Gastrocnemius medialis (tissue), 4 donors: ENCODE data around the gene GIGYF2. TPM values are rescaled to one million over a fixed set of nuclear protein-coding genes. Genes with fewer than 3 reads are reported as not detected.

Experiments
- ATAC-seq, 2 donors: fragments of 150-250 bp; one replicate each; pipeline ENCODE4 v1.9.1; 2016
- DNase-seq, 2 donors: peaks; one replicate each; pipeline ENCODE4 v3.0.0-alpha.2; 2019
- H3K27ac ChIP-seq, 4 donors: fragments of 200-600 bp; sonication (generic); 1 replicate in 1 of 4; 2 replicates in 3 of 4; pipeline ENCODE4 v1.5.1; 2016 to 2018; ENCODE audit warnings: mild to moderate bottlenecking in 2 of 4, moderate library complexity in 1 of 4
- H3K27me3 ChIP-seq, 3 donors: fragments of 200-600 bp; sonication (generic) in 2 of 3; 1 replicate in 1 of 3; 2 replicates in 2 of 3; pipeline versions ENCODE4 v1.5.1 to v1.6.0; 2016 to 2019; ENCODE audit warnings: mild to moderate bottlenecking in 1 of 3, moderate library complexity in 1 of 3
- H3K36me3 ChIP-seq, 2 donors: fragments of 200-600 bp; sonication (generic) in 1 of 2; one replicate each; pipeline ENCODE4 v1.5.1; 2017 to 2018
- H3K4me1 ChIP-seq, 2 donors: fragments of 200-600 bp; sonication (generic) in 1 of 2; one replicate each; pipeline ENCODE4 v1.5.1; 2016 to 2017; ENCODE audit warnings: mild to moderate bottlenecking in 2 of 2
- H3K4me3 ChIP-seq, 4 donors: fragments of 200-600 bp; sonication (generic) in 3 of 4; 1 replicate in 1 of 4; 2 replicates in 3 of 4; pipeline ENCODE4 v1.5.1; 2016 to 2019; ENCODE audit warnings: mild to moderate bottlenecking in 2 of 4
- H3K9me3 ChIP-seq, 3 donors: fragments of 200-600 bp; sonication (generic) in 2 of 3; 1 replicate in 1 of 3; 2 replicates in 2 of 3; pipeline ENCODE4 v1.5.1; 2016 to 2019
- CTCF ChIP-seq, 5 experiments: fragments of 450-650 bp in 3 of 5; fragments of 200-600 bp in 2 of 5; sonication (generic) in 2 of 5; IDR thresholded peaks in 4 of 5; conservative IDR thresholded peaks in 1 of 5; 1 replicate in 4 of 5; 2 replicates in 1 of 5; pipeline ENCODE4 v1.5.1; 2016 to 2019; ENCODE audit warnings: antibody characterized with exemption in 5 of 5, mild to moderate bottlenecking in 3 of 5, moderate library complexity in 3 of 5
- POLR2A ChIP-seq, 2 donors: fragments of 450-650 bp; IDR thresholded peaks; one replicate each; pipeline ENCODE4 v1.6.1; 2017; ENCODE audit warnings: antibody characterized with exemption in 2 of 2, mild to moderate bottlenecking in 2 of 2, moderate library complexity in 2 of 2
- in situ Hi-C, 4 donors: fragments of 200-750 bp; cut with MboI; loops; one replicate each; pipeline versions ENCODE4 v1.15.0 to v1.8.0; 2017; ENCODE audit warnings: low sequenced_read_pairs in 4 of 4
- intact Hi-C: fragments of 100-400 bp; cut with DNase I; formaldehyde crosslinking; loops from one replicate; pipeline ENCODE4 v1.15.1; 2023; ENCODE audit warnings: low total_unique reads
- total RNA-seq, 4 donors: library from RNA; depleted of rRNA; stranded (reverse); fragments of >200 nt; gene quantifications; one replicate each; pipeline versions ENCODE4 v1.1.0 to v1.2.3, GENCODE V29; 2016

The GIGYF2 gene
- total RNA-seq, 4 donors from 2014 or later, result 55.7 to 87.8 (median 66.1) TPM

DNA sequence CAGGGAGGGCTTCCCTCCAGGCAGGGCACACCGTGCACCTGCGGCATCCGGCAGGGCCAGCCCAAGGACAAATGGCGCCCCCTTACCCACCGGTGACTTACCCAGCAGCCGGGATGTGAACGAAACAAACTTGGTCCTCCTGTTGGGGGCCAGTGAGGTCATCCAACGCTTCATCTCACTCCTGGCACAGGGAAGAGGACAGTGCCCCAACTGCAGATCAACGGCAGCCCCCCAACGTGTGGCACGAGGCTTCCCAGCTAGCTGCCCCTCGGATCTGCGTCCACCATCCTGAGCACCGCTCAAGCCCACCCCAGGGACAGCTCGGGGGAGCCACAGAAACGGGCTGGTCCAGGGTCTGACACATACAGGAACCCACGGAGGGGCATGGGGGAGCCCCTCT is 185.0 kb downstream of the GIGYF2 start:
- Histone ChIP-seq H3K36me3 (no peaks in the 10 kb centered on the region), H3K4me3 (no peak overlapping the region), H3K4me1 (no peaks in the 10 kb centered on the region), H3K27ac (no peak overlapping the region), H3K9me3 (no peaks in the 10 kb centered on the region), H3K27me3 (no peaks in the 10 kb centered on the region)
- no peak for TF ChIP-seq CTCF (IDR thresholded peaks at IDR 0.05 in 4 of 5, conservative IDR thresholded peaks at IDR 0.05 in 1 of 5)
- no peak for TF ChIP-seq POLR2A (IDR thresholded peaks at IDR 0.05)
- in situ Hi-C loops (no loop called here), intact Hi-C loops (no loop called here)
- DNase-seq, result no peak
- ATAC-seq, result no peak

- in situ Hi-C loops, result no loop called here
Measured at GRCh38 chr2:232882505-232883115, 185.5 kb downstream of the GIGYF2 start.

GRCh38 chr2:232883116-232883721 is 186.1 kb downstream of the GIGYF2 start:
- H3K9me3 ChIP-seq, result no peaks in the 10 kb centered on the region
- H3K27me3 ChIP-seq, result no peaks in the 10 kb centered on the region
- in situ Hi-C loops, result no loop called here
- DNase-seq (no peak), ATAC-seq (no peak)
- H3K4me3 ChIP-seq, result no peak overlapping the region
- TF ChIP-seq POLR2A (IDR thresholded peaks at IDR 0.05) (no peak), CTCF (IDR thresholded peaks at IDR 0.05 in 4 of 5, conservative IDR thresholded peaks at IDR 0.05 in 1 of 5) (no peak)
- no peaks in the 10 kb centered on the region for H3K4me1 ChIP-seq
- no peaks in the 10 kb centered on the region for H3K36me3 ChIP-seq
- intact Hi-C loops, result no loop called here
- no peak overlapping the region for H3K27ac ChIP-seq

More at GRCh38 chr2:232882505-232883115, 185.5 kb downstream of the GIGYF2 start:
- DNase-seq, result no peak
- TF ChIP-seq POLR2A (IDR thresholded peaks at IDR 0.05) (no peak), CTCF (IDR thresholded peaks at IDR 0.05 in 4 of 5, conservative IDR thresholded peaks at IDR 0.05 in 1 of 5) (no peak)
- no peaks in the 10 kb centered on the region for H3K9me3 ChIP-seq
- no peaks in the 10 kb centered on the region for H3K4me1 ChIP-seq
- H3K27me3 ChIP-seq, result no peaks in the 10 kb centered on the region
- H3K27ac ChIP-seq, result no peak overlapping the region
- no peak overlapping the region for H3K4me3 ChIP-seq
- intact Hi-C loops, result no loop called here
- no peaks in the 10 kb centered on the region for H3K36me3 ChIP-seq
- ATAC-seq, result no peak

DNA sequence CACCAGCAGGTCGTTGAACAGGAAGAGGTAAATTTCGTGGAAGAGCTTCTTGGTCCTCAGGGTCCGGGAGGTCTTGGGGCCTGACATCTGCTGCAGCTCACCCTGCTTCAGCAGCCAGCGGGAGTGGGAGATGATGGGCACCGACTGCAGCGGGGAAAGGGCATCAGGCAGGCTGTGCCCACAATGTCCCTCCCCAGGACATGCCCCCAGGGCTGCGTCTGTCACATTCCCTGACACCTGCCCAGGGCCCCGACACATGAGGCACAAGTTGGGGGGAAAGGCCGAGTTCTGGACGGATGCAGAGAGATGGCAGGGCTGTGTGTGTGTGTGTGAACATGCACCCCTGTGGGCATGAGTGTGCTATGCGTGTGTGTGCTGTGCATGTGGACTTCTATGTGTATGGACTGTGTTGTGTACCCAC is 186.9 kb downstream of the GIGYF2 start:
- no peak for ATAC-seq
- DNase-seq, result no peak
- Histone ChIP-seq H3K9me3 (no peaks in the 10 kb centered on the region), H3K4me3 (no peak overlapping the region), H3K27ac (no peak overlapping the region), H3K36me3 (no peaks in the 10 kb centered on the region), H3K27me3 (no peaks in the 10 kb centered on the region), H3K4me1 (no peaks in the 10 kb centered on the region)
- in situ Hi-C loops, result no loop called here
- intact Hi-C loops, result no loop called here
- TF ChIP-seq CTCF (IDR thresholded peaks at IDR 0.05 in 4 of 5, conservative IDR thresholded peaks at IDR 0.05 in 1 of 5), result no peak
- no peak for TF ChIP-seq POLR2A (IDR thresholded peaks at IDR 0.05)
